ENCODE results near the gene TTLL5. TPM values are rescaled to one million over a fixed set of nuclear protein-coding genes. Genes with fewer than 3 reads are reported as not detected.

TTLL5 gene
- total RNA-seq, 1 experiment from 2014 or later = 16.1 TPM

GRCh38 chr14:75804570-75805275 is 143.7 kb downstream of the TTLL5 start:
- DNase-seq (ENCODE audit: low spot score) = no peak

GRCh38 chr14:75805646-75806045 is 144.6 kb downstream of the TTLL5 start:
- no peak for DNase-seq (ENCODE audit: low spot score)

- DNase-seq (ENCODE audit: low spot score) = no peak
Observed at GRCh38 chr14:75806352-75806832, 145.3 kb downstream of the TTLL5 start.

GRCh38 chr14:75807667-75808360 is 146.8 kb downstream of the TTLL5 start:
- no peak for DNase-seq (ENCODE audit: low spot score)

- DNase-seq (ENCODE audit: low spot score) = no peak
Observed at GRCh38 chr14:75811136-75811829, 150.2 kb downstream of the TTLL5 start.

- DNase-seq (ENCODE audit: low spot score) = no peak
Observed at GRCh38 chr14:75811872-75812499, 150.9 kb downstream of the TTLL5 start.

GRCh38 chr14:75812622-75813021 is 151.6 kb downstream of the TTLL5 start:
- DNase-seq (ENCODE audit: low spot score) = no peak

- DNase-seq (ENCODE audit: low spot score) = no peak
Observed at GRCh38 chr14:75820761-75821160, 159.7 kb downstream of the TTLL5 start.

- no peak for DNase-seq (ENCODE audit: low spot score)
Observed at GRCh38 chr14:75821831-75822521, 160.9 kb downstream of the TTLL5 start.

- peak; percentile 34 for DNase-seq (ENCODE audit: low spot score)
Observed at GRCh38 chr14:75822522-75823141, 161.6 kb downstream of the TTLL5 start.

GRCh38 chr14:75823334-75823733 is 162.3 kb downstream of the TTLL5 start:
- no peak for DNase-seq (ENCODE audit: low spot score)

- DNase-seq (ENCODE audit: low spot score) = no peak
Observed at GRCh38 chr14:75824318-75824717, 163.3 kb downstream of the TTLL5 start.

GRCh38 chr14:75825147-75825592 is 164.1 kb downstream of the TTLL5 start:
- DNase-seq (ENCODE audit: low spot score) = no peak

GRCh38 chr14:75826599-75826998 is 165.6 kb downstream of the TTLL5 start:
- DNase-seq (ENCODE audit: low spot score) = no peak

- DNase-seq (ENCODE audit: low spot score) = no peak
Observed at GRCh38 chr14:75827331-75827730, 166.3 kb downstream of the TTLL5 start.

- DNase-seq (ENCODE audit: low spot score) = no peak
Observed at GRCh38 chr14:75829316-75829715, 168.3 kb downstream of the TTLL5 start.

- DNase-seq (ENCODE audit: low spot score) = peak; percentile 44
Observed at GRCh38 chr14:75831455-75831854, 170.4 kb downstream of the TTLL5 start.

- DNase-seq (ENCODE audit: low spot score) = no peak
Observed at GRCh38 chr14:75831952-75832351, 170.9 kb downstream of the TTLL5 start.

- DNase-seq (ENCODE audit: low spot score) = no peak
Observed at GRCh38 chr14:75832621-75833297, 171.7 kb downstream of the TTLL5 start.

GRCh38 chr14:75833326-75834020 is 172.4 kb downstream of the TTLL5 start:
- DNase-seq (ENCODE audit: low spot score) = no peak

Measured in H4 (cell line).